Mucosa of rectum (tissue), 2 donors: Measurements from ENCODE around the gene TCEANC2.

Experiments
- H3K27ac ChIP-seq, 2 donors: one replicate each; pipeline ENCODE4 v1.7.0; 2013; ENCODE audit warnings: inconsistent platforms in 2 of 2, low read depth in 2 of 2, low read length in 2 of 2
- H3K27me3 ChIP-seq, 2 donors: one replicate each; pipeline ENCODE4 v1.7.0; 2013; ENCODE audit warnings: low read length in 2 of 2; ENCODE audit not compliant: control insufficient read depth in 2 of 2, insufficient read depth in 2 of 2
- H3K36me3 ChIP-seq, 2 donors: one replicate each; pipeline ENCODE4 v1.7.0; 2013; ENCODE audit warnings: low read length in 2 of 2; ENCODE audit not compliant: control insufficient read depth in 2 of 2, insufficient read depth in 2 of 2
- H3K4me1 ChIP-seq, 2 donors: one replicate each; pipeline ENCODE4 v1.7.0; 2013; ENCODE audit warnings: low read length in 2 of 2, mild to moderate bottlenecking in 1 of 2; ENCODE audit not compliant: control insufficient read depth in 2 of 2, insufficient read depth in 2 of 2
- H3K4me3 ChIP-seq, 2 donors: one replicate each; pipeline ENCODE4 v1.7.0; 2013; ENCODE audit warnings: low read length in 2 of 2
- H3K9ac ChIP-seq, 2 donors: one replicate each; pipeline ENCODE4 v1.7.0; 2013; ENCODE audit warnings: low read length in 2 of 2, low read depth in 1 of 2, mild to moderate bottlenecking in 1 of 2
- H3K9me3 ChIP-seq, 2 donors: one replicate each; pipeline ENCODE4 v1.7.0; 2013; ENCODE audit warnings: low read length in 2 of 2; ENCODE audit not compliant: control insufficient read depth in 2 of 2
- donor health status: healthy.
- donor health status: Normal muscosa, but diverticular disease.

TCEANC2 gene

DNA sequence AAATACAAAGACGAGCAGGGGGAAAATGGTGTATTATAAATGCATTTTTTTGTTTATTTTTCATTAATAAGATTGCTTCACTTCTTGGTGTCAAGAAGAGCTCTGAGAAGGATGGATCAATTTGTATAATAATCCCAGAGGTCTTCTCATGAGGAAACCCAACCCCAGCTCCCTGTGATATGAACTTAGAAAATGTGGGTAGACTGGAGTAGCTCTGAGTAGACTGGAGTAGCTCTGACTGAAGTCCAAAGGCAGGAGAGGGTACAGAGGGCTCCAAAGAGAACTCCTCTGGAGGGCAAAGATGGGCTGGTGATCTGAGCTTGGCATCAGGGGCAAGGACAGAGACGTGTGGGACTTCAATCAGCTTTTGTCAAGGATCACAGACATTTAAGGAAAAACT lies 78.0 kb downstream of the TCEANC2 start:
- Histone ChIP-seq H3K27ac (no peak overlapping the region), H3K36me3 (no peaks in the 10 kb centered on the region), H3K9me3 (no peaks in the 10 kb centered on the region), H3K4me3 (no peak overlapping the region), H3K4me1 (no peaks in the 10 kb centered on the region), H3K9ac (no peak overlapping the region), H3K27me3 (no peaks in the 10 kb centered on the region)

DNA sequence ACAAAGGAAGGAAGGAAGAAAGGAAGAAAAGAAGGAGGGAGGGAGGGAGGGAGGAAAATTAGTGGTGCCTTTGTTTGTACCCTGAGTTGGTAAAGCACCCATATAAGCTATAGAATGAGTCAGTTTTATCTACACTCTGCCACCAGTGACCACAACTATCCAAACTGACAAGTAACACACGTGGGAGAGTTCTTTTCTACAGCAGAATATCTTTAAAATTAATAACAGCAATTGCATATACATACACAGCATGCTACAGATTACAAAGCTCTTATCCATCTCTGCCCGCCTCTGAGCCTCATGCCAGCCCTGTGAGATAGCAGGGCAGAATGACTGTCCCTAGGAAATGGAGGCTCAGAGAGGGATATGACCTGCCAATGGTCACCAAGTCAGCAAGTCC lies 79.1 kb downstream of the TCEANC2 start:
- H3K9me3 ChIP-seq = no peaks in the 10 kb centered on the region
- no peak overlapping the region for H3K4me3 ChIP-seq
- no peak overlapping the region for H3K27ac ChIP-seq
- no peak overlapping the region for H3K9ac ChIP-seq
- no peaks in the 10 kb centered on the region for H3K4me1 ChIP-seq
- H3K27me3 ChIP-seq = no peaks in the 10 kb centered on the region
- H3K36me3 ChIP-seq = no peaks in the 10 kb centered on the region

- Histone ChIP-seq H3K36me3 (no peaks in the 10 kb centered on the region), H3K9me3 (no peaks in the 10 kb centered on the region), H3K9ac (no peak overlapping the region), H3K27me3 (no peaks in the 10 kb centered on the region), H3K27ac (no peak overlapping the region), H3K4me3 (no peak overlapping the region), H3K4me1 (no peaks in the 10 kb centered on the region)
These were observed 80.9 kb downstream of the TCEANC2 start for GRCh38 chr1:54134295-54134694.

GRCh38 chr1:54135436-54136120 lies 82.2 kb downstream of the TCEANC2 start:
- no peaks in the 10 kb centered on the region for H3K27me3 ChIP-seq
- no peak overlapping the region for H3K4me3 ChIP-seq
- H3K36me3 ChIP-seq = no peaks in the 10 kb centered on the region
- no peaks in the 10 kb centered on the region for H3K4me1 ChIP-seq
- no peak overlapping the region for H3K9ac ChIP-seq
- no peaks in the 10 kb centered on the region for H3K9me3 ChIP-seq
- no peak overlapping the region for H3K27ac ChIP-seq

DNA sequence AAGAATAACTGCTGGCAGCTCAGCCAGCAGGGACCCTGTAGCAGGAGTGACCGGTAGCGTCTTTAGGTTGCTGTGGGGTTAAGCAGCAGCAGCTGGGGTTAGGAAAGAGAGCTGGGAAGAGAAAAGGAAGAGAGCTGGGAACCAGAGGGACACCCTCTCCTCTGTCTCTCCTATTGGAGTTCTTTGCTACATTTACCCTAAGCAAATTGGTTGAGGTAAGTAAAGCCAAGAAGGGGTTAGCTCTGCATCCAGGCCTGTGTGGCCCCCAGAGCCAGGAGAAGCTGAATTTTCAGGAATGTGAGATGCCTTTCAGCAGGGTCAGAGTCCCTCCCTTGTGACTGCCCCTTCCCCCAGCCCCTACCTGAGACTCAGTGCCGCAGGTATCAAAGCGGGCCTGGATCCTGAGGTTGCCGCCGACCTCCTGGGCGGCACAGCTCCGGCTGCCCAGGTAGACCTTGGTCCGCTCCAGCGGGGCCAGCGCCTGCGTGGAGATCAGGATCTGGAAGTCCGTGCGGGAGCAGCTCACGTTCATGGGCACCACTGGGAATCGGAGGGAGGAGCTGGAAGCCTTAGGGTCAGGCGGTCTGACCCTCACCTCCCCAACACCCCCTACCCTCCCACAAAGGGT lies 83.0 kb downstream of the TCEANC2 start:
- H3K27ac ChIP-seq = no peak overlapping the region
- H3K9ac ChIP-seq = no peak overlapping the region
- H3K36me3 ChIP-seq = no peaks in the 10 kb centered on the region
- no peak overlapping the region for H3K4me3 ChIP-seq
- H3K9me3 ChIP-seq = no peaks in the 10 kb centered on the region
- no peaks in the 10 kb centered on the region for H3K4me1 ChIP-seq
- no peaks in the 10 kb centered on the region for H3K27me3 ChIP-seq

- no peaks in the 10 kb centered on the region for H3K36me3 ChIP-seq
- H3K27ac ChIP-seq = no peak overlapping the region
- no peak overlapping the region for H3K9ac ChIP-seq
- H3K9me3 ChIP-seq = no peaks in the 10 kb centered on the region
- no peak overlapping the region for H3K4me3 ChIP-seq
- H3K27me3 ChIP-seq = no peaks in the 10 kb centered on the region
- H3K4me1 ChIP-seq = no peaks in the 10 kb centered on the region
These were observed 83.6 kb downstream of the TCEANC2 start for GRCh38 chr1:54136963-54137533.

DNA sequence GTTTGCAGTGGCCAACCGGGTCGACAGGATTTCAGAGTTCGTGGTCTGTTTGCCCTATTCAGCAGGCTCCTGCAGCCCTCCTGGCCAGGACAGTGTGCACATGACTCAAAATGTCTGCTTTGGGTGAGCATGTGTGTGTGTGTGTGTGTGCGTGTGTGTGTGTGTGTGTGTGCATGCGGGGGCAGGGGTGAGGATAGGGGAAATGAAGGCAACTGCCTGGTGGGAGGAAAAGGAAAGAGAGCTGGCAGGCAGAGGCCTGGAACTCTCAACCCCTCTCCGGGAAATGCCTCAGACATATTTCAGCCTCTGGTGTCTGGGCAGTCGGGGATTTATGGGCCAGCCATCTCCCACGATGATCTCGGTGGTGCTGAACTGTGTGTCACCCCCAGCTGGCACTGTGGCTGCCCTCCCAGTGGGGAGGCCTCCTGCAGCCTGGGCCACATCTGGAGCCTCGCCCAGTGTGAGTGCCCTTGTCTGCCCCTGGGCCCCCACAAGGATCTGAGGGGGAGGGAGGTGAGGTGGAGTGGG lies 84.2 kb downstream of the TCEANC2 start:
- Histone ChIP-seq H3K36me3 (no peaks in the 10 kb centered on the region), H3K27ac (no peak overlapping the region), H3K27me3 (no peaks in the 10 kb centered on the region), H3K4me3 (no peak overlapping the region), H3K9ac (no peak overlapping the region), H3K4me1 (no peaks in the 10 kb centered on the region), H3K9me3 (no peaks in the 10 kb centered on the region)

DNA sequence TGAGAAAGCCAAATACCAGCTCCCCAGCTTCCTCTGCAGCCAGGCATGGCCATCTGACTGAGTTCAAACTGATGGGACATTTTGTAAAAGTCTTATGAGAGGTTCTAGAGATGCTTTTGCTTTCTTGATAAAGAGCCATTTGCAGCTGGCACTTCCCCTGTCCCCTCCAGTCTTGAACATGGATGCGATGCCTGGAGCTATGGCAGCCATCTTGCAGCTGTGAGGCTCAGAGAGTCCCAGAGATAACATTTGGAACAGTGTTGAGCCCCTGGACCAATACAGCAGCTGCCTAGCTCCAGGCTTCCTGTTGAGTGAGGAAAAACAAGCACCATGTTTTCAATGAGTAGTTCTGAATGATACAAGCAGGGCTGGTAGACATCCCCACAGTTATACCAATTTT lies 85.6 kb downstream of the TCEANC2 start:
- no peaks in the 10 kb centered on the region for H3K36me3 ChIP-seq
- no peaks in the 10 kb centered on the region for H3K27me3 ChIP-seq
- no peak overlapping the region for H3K9ac ChIP-seq
- no peaks in the 10 kb centered on the region for H3K4me1 ChIP-seq
- H3K4me3 ChIP-seq = no peak overlapping the region
- H3K9me3 ChIP-seq = no peaks in the 10 kb centered on the region
- no peak overlapping the region for H3K27ac ChIP-seq

DNA sequence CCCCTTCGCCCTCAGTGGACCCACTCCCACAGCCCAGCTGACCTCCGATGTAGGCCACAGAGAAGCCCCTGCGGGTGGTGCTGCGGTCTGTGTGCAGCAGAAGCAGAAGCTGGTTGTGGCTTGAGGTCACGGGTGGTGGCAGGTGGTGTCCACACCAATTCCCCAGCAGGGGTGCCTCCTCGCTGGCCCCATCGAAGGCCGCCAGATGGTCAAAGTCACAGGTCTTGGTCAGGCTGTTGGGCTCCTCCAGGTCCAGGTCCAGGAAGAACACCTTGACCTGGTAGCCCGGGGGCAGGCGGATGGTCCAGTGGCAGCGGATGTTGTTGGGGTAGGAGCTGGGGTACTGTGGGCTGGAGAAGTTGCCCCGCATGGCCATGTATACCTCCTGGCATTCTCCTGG lies 86.3 kb downstream of the TCEANC2 start:
- Histone ChIP-seq H3K9me3 (no peaks in the 10 kb centered on the region), H3K36me3 (no peaks in the 10 kb centered on the region), H3K9ac (no peak overlapping the region), H3K4me3 (no peak overlapping the region), H3K27me3 (no peaks in the 10 kb centered on the region), H3K4me1 (no peaks in the 10 kb centered on the region), H3K27ac (no peak overlapping the region)

- Histone ChIP-seq H3K36me3 (no peaks in the 10 kb centered on the region), H3K4me3 (no peak overlapping the region), H3K9me3 (no peaks in the 10 kb centered on the region), H3K27me3 (no peaks in the 10 kb centered on the region), H3K27ac (no peak overlapping the region), H3K9ac (no peak overlapping the region), H3K4me1 (no peaks in the 10 kb centered on the region)
These were observed 88.9 kb downstream of the TCEANC2 start for GRCh38 chr1:54142146-54142900.
